ENCODE data around the gene SLX1B.
"Not testable (repeated sequence)": the region's sequence is repeated elsewhere in the genome, so short reads cannot be mapped to it uniquely, and the experiment has no call there.

SLX1B gene

DNA sequence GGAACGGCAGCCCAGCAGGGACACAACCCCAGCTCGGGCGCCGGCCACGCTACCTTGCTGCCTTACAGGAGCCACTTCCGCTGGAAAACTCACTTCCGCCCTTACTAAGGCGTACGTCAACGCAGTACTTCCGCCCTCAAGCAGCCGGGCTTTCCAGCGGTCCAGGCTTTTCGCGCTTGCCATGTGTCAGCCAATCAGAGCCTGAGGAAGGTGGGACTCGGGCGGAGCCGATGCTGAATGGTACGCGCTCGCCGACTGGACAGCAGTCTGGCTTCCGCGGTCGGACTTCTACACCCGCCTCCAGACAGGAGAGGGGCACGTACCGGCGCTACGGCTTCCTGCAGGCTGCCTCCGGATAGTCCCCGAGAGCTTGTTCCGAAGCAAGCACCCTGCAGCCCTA is at the start of gene SLX1B, which contains the start of gene BOLA2:
Gene SLX1B (plus strand): TSS at position 265 of the 400 bp plus-strand sequence.
Gene BOLA2 (minus strand): TSS at position 83 of the 400 bp plus-strand sequence. CDS start 98 bp downstream, outside the sequence.
- DNase-seq; in situ Hi-C loops (cut with HindIII; ENCODE audit: low pct_ligation_motif_present, low pct_unique_long_range_greater_than_20kb, low sequenced_read_pairs): not testable (repeated sequence)

GRCh38 chr16:29405249-29405648 is 49.1 kb upstream of the SLX1B start:
- DNase-seq; in situ Hi-C loops (cut with HindIII; ENCODE audit: low pct_ligation_motif_present, low pct_unique_long_range_greater_than_20kb, low sequenced_read_pairs): not testable (repeated sequence)

GRCh38 chr16:29423587-29423986 is 30.7 kb upstream of the SLX1B start:
- DNase-seq; in situ Hi-C loops (cut with HindIII; ENCODE audit: low pct_ligation_motif_present, low pct_unique_long_range_greater_than_20kb, low sequenced_read_pairs): not testable (repeated sequence)

- DNase-seq; in situ Hi-C loops (cut with HindIII; ENCODE audit: low pct_ligation_motif_present, low pct_unique_long_range_greater_than_20kb, low sequenced_read_pairs): not testable (repeated sequence)
These were observed 28.9 kb upstream of the SLX1B start for GRCh38 chr16:29425390-29425789.

GRCh38 chr16:29453754-29454153 is 579 bp upstream of the SLX1B start:
- in situ Hi-C loops (cut with HindIII; ENCODE audit: low pct_ligation_motif_present, low pct_unique_long_range_greater_than_20kb, low sequenced_read_pairs); DNase-seq: not testable (repeated sequence)

DNA sequence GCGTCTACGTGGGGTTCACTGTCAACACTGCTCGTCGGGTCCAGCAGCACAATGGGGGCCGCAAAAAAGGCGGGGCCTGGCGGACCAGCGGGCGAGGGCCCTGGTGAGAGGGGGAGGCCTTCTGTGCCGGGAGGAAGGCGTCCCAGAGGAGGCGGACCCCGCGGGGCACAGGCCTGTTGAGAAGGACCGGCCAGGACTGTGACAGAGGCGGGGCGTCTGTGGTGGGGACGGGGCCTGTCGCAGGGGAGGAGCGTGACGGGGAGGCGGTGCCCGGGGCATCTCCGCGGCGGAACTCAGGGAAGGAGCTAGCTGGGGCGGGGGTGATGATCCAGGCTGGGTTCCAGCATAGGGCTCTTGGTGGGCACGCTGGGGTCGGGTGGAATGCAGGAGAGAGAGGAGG is 495 bp downstream of the SLX1B start:
- in situ Hi-C loops (cut with HindIII; ENCODE audit: low pct_ligation_motif_present, low pct_unique_long_range_greater_than_20kb, low sequenced_read_pairs); DNase-seq: not testable (repeated sequence)

GRCh38 chr16:29457660-29458059 is 3.3 kb downstream of the SLX1B start:
- in situ Hi-C loops (cut with HindIII; ENCODE audit: low pct_ligation_motif_present, low pct_unique_long_range_greater_than_20kb, low sequenced_read_pairs); DNase-seq: not testable (repeated sequence)

GRCh38 chr16:29459706-29460646 is 5.6 kb downstream of the SLX1B start, which contains the start of gene SULT1A4:
Gene SULT1A4, plus strand, starts transcription at chr16:29459913. Its CDS starts 1,473 bp downstream, at chr16:29461386.
- DNase-seq; in situ Hi-C loops (cut with HindIII; ENCODE audit: low pct_ligation_motif_present, low pct_unique_long_range_greater_than_20kb, low sequenced_read_pairs): not testable (repeated sequence)

GRCh38 chr16:29460647-29461030 is 6.3 kb downstream of the SLX1B start:
- DNase-seq; in situ Hi-C loops (cut with HindIII; ENCODE audit: low pct_ligation_motif_present, low pct_unique_long_range_greater_than_20kb, low sequenced_read_pairs): not testable (repeated sequence)

- DNase-seq; in situ Hi-C loops (cut with HindIII; ENCODE audit: low pct_ligation_motif_present, low pct_unique_long_range_greater_than_20kb, low sequenced_read_pairs): not testable (repeated sequence)
These were observed 11.9 kb downstream of the SLX1B start for GRCh38 chr16:29465985-29466824.

DNA sequence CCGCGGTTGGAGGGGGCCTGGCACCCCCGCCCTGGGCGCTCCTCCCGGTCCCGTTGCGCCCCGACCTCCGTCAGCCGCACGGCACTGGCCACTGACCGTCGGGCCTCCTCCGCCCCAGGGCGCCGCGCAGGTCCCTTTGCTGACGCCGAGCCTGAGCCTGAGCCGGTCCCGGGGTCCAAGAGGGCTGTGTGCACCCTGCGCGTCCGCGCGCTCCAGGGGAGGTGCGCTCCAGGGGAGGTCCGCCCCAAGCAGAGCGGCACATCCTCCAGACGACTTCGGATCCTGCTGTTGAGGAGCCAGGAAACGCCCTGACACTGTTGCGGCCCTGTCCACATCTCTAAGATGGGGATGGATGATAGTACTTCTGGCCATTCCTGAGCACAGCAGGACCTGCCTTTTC is 12.6 kb downstream of the SLX1B start:
- in situ Hi-C loops (cut with HindIII; ENCODE audit: low pct_ligation_motif_present, low pct_unique_long_range_greater_than_20kb, low sequenced_read_pairs); DNase-seq: not testable (repeated sequence)

- DNase-seq; in situ Hi-C loops (cut with HindIII; ENCODE audit: low pct_ligation_motif_present, low pct_unique_long_range_greater_than_20kb, low sequenced_read_pairs): not testable (repeated sequence)
These were observed 13.5 kb downstream of the SLX1B start for GRCh38 chr16:29467654-29468366.

DNA sequence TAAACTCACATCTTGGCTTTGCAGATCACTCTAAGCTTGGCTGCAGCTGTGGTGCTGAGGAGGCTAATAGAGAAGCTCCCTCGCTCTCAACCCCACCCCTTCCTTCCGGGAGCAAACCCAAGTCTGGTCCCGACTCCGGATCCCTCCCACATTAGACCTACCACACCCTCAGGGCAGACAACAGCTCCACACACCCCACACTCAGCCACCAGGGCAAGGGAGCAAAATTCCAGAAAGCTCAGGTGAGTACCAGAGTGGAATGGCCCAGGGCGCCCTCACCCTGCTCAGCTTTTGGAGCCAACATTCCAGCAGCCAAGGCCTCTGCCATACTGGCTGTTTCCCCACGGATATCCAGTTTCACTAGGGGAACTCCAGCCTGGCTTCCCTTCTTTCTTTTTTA is 15.3 kb downstream of the SLX1B start:
- in situ Hi-C loops (cut with HindIII; ENCODE audit: low pct_ligation_motif_present, low pct_unique_long_range_greater_than_20kb, low sequenced_read_pairs) = not testable (repeated sequence)

DNA sequence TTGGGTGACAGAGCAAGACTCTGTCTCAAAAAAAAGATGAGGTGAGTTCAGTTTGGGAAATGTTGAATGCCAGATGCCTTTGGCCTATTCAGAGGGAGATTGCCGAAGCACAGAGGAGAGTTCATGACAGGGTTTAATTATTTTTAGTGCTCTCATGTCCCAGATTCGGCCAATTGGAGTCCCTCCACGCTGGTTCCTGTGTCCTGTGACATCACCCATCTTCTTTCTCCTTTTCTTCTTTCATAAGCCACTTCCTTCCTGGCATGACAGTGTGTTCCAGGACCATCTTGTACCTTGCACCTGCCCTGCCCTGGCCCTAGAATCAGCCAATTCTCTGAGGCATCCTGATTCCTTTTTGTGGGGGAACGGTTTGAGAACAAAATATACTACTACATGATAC is 17.7 kb downstream of the SLX1B start:
- DNase-seq; in situ Hi-C loops (cut with HindIII; ENCODE audit: low pct_ligation_motif_present, low pct_unique_long_range_greater_than_20kb, low sequenced_read_pairs): not testable (repeated sequence)

More for the DNA sequence above, 15.3 kb downstream of the SLX1B start:
- DNase-seq = not testable (repeated sequence)

DNA sequence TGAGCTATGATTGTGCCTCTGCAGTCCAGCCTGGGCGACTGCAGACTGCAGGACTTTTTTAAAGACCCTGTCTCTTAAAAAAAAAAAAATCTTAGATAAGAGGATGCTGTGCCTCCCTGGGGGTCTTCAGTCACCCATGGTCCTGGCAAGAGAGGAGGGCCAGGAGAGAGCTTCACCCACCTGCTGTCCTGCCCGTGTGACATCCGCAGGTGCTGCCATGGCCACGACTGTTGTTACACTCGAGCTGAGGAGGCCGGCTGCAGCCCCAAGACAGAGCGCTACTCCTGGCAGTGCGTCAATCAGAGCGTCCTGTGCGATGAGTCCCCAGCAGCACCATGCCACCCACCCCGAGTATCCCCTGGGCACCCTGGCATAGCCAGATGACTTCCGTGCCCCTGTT is 27.9 kb downstream of the SLX1B start:
- in situ Hi-C loops (cut with HindIII; ENCODE audit: low pct_ligation_motif_present, low pct_unique_long_range_greater_than_20kb, low sequenced_read_pairs); DNase-seq: not testable (repeated sequence)

DNA sequence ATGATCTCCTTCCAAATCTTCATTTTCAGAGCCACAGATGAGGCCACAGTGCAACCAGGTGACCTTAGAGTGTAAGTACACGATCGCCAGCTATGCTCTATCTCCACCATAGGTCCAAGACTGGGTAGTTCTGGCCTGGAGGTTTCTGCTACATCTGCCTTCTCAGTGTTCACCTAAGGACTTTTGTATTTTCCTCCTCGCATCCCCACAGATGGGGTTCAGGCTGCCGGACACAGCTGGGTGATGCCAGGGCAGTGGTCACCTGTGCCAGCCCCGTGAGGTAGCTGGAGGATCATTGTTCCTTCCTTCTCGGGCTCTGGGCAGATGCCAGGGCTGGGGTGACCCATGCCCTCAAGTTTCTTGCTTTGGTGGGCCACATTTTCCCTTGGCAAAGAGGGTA is 52.0 kb downstream of the SLX1B start, which contains the start of gene NPIPB12:
Gene NPIPB12 (minus strand): TSS at position 101 of the 400 bp plus-strand sequence.
- in situ Hi-C loops (cut with HindIII; ENCODE audit: low pct_ligation_motif_present, low pct_unique_long_range_greater_than_20kb, low sequenced_read_pairs); DNase-seq: not testable (repeated sequence)

Measured in ACHN (cell line).